HG03342 (cell line): ENCODE measurements around the gene PAAF1.

Source experiments
- ATAC-seq: cut with Tn5 transposase; IDR thresholded peaks from one replicate; pipeline ENCODE4 v1.9.1; 2021; ENCODE audit warnings: mild to moderate bottlenecking, moderate library complexity; ENCODE audit not compliant: unreplicated experiment

PAAF1 gene

DNA sequence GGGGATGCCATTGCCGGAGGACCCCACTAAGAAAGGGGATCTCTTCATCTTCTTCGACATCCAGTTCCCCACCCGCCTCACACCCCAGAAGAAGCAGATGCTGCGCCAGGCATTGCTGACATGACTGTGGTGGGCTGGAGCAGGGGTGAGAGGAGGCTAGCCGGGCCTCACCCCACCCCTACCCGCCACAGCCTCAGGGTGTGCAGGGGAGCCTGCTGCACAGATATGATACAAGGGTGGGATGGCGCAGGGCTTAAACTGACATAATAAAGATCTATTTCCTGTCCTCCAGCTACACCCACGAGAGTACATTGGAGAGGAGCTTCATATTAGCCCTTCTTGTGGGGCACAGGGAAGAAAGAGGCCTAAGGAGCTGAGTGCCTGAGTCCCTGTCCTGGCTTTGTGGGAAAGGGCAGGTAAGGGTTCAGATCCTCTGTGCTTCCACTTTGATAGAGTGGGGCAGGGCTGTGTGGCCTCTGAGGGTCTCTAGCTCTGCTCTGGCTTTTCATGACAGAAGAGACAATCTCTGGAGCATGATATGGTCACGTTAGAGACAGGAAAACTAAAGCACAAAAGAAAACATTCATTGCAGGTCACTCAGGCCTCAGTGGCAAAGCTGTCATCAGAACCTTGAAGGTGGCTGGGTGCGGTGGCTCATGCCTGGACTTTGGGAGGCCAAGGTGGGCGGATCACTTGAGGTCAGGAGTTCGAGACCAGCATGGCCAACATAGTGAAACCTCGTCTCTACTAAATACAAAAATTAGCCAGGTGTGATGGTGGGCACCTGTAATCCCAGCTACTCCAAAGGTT is 93.4 kb downstream of the PAAF1 start:
- ATAC-seq: no peak

DNA sequence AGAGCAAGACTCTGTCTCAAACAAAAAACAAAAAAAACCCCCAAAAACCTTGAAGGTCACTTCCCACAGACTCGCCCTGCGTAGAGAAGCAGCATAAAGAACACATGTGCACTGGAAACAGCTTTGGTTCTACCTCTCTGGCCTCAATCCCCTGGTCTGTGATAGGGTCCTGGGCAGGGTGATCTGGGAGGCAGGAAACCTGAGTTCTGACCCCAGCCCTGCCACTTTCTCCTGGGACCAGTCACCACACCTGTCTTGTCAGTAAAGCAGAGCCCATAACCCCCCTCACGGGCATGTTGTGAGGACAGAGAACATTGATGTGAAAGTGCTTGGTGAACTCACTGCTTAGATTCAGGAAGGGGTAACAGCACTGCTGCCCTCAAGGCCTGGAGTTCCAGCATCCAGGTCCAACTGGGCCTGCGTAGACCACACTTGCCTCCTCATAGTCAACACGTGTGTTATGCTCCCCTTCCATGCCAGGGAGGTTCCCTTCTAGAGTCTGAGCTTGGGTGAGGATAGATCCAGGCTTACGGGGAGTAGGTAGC is 94.4 kb downstream of the PAAF1 start:
- ATAC-seq: no peak

DNA sequence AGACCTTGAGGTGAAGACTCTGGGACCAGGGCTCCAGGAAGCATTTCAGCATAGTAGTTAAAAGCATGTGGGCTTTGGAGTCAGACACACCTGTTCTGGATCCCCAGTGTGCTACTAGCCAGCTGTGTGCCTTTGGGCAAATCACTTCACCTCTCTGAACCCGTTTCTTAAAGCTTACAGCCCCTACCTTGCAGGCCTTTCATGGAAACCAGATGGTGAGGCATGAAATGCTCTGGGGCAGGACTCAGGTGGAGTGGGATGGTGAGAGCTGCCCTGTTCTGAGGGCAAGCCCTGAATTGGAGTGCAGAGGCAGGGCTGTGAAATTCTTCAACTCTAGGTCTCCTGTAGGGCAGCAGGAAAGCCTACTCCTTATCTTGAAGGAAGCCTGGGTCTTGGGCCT is 95.4 kb downstream of the PAAF1 start:
- no peak for ATAC-seq

DNA sequence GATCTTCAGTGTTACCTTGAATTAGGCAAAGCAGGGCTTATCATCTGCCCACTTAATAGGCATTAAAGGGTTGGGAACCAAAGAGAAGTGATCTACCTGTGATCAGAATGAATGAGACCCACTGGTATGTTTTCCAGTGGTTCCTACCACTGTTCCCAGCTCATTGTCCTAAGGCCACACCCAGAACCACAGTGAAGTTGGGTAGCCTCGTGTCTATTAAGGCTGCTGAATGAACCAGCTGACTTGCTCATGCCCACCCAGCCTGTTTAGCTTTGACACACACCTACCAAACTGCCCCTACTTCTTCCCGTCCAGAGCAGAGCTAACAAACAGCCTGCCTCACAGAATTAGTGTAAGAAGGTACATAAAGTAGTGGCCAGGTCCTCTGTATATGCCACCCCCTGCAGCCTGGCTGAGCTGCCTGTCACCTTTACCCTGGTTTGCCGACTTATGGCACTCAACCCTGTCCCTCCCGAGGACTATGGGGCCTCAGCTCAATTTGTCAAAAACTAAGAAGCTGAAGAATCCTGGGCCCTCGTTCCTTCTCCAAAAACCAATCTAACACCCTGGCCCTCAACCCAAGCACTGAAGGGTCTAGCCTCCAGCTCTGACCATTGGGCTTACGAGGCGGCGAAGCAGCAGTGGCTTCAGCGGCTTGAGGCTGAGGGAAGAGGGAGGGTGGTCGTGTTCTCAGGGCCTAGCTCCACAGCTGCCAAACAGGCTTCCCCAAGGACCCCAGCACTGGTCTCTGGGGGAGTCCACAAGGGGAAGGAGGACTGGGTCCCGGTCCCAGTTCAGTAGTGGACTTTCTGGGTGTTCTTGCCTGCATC is 96.0 kb downstream of the PAAF1 start:
- ATAC-seq: no peak

DNA sequence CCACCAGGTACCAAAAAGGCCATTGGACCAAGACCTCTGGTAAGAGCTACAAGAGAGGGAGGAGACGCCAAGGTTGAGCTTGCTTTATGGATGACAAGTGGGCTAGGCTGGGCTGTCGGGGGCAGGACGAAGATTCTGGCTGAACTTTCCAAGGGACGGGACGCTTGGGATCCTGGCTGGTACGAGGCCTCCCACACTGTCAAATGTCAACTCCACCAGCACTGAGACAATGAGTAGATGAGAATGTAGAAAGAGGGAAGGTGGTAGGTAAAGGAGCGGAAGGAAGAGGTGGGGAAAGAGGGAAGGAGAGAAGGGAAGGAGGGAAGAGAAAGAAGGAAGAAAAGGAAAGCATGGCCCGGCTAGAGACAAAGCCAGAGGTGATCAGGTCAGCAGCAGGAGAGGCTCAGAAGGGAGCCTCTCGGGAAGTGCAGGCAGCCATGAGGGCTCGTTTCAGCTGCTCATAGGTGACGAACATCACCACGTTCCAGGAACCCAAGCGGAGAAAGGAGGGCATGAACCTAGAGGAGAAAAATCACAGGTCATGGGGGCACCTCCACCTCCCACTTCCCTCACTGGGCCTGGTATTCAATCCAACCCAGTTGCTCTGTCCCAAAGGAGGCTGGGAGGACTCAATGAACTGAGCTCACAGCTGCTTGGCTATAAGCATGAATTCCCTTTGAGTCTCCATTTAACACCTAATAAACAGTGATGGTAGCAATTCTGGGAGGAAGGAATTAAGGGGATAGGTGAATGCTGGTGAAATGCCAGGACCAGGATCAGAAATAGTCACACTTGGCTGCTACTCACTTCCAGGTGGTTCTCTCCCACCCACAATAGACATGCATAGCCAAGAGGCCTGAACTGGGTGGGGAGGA is 98.0 kb downstream of the PAAF1 start:
- ATAC-seq: no peak

DNA sequence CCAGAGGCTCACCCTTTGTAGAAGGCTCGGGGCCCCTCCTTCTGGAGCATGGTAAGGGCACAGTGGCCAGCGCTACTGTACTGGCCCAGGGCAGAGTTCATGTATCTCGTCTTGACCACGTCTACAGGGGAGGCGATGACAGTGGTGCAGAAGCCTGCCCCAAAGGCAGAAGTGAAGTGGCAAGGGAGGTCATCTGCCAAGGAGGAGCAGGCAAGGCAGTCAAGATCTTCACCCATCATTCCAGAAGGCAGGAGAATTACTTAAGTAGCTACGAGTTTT is 98.6 kb downstream of the PAAF1 start:
- no peak for ATAC-seq

DNA sequence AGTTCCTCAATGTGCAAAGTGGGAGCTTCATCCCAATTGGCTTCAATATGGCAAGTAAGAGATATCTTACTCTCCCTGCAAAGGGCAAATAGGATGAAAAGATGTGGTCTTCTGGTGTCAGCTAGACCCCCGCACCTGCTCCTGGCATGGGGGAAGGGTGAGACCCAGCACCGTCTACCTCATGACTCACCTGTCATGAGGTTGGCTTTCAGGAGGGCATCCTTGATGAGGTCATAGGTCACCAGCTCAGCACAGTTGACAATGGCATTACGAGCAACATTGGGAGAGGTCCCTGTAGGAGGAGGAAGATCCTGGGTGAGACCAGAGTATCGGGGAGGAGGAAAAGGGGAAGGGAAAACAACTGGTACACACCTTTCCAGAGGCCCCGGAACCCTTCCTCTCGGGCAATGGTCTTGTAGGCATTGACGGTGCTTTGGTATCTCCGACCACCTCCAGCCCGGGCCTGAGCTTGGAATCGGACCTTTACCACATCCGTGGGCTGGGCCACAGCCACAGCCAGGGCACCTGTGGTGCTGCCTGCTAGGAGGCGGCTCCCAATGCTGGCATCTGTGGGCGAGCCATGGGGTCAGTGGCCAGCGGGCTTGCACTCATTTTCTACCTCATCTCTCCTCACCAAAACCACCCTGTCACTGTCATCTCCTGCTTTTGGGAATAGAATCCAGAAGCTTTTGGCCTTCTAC is 99.8 kb downstream of the PAAF1 start:
- ATAC-seq: no peak

DNA sequence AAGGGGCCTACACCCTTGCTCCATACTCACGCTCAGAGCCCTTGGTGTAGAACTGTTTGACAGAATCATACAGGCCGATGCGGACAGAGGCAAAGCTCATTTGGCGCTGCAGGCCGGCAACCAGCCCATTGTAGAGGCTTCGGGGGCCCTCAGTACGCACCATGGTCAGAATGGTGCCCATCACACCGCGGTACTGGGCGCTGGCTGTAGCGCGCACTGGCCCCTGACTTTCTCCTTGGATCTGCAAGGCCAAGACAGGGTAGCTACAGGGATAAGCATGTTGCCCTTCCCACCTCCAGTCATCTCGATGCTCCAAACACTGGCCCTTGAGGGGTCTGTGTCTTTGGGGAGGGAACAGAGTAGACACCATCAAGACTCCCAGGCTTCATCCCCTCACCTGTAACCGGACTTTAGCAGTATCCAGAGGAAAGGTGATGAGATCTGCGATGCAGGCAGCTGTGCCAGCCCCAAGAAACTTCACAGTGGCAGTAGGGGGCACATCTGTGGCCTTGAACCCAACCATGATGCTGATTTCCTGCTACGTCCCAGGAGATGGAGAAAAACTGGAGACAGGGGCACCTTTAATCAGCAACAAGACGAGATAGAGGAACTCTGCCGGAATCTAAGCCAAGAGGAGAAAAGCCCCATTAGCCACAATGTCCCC is 101.2 kb downstream of the PAAF1 start:
- ATAC-seq: no peak

DNA sequence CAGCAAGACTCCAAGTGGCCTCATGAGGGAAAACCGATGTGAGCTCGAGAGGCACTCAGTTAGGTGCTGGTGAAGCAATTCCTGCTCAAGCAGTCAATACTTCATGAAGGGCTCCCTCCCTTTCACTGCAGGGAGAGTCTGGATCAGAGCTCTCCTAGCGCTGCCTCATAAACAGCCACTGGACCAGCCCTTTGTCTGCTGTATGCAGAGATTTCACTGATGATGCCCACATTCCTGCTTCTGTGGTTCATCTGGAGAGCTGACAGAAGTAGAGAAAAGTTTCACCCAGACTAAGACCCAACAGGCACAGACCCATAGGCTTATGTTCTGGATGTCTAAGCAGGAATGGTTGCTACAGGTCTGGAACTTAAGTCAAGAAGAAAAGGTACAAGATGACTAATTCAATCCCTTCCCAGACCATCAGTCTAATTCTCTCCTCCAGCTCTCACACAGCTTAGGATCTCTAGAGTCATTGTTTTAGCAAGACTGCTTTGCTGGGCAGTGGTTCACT is 101.8 kb downstream of the PAAF1 start:
- no peak for ATAC-seq

DNA sequence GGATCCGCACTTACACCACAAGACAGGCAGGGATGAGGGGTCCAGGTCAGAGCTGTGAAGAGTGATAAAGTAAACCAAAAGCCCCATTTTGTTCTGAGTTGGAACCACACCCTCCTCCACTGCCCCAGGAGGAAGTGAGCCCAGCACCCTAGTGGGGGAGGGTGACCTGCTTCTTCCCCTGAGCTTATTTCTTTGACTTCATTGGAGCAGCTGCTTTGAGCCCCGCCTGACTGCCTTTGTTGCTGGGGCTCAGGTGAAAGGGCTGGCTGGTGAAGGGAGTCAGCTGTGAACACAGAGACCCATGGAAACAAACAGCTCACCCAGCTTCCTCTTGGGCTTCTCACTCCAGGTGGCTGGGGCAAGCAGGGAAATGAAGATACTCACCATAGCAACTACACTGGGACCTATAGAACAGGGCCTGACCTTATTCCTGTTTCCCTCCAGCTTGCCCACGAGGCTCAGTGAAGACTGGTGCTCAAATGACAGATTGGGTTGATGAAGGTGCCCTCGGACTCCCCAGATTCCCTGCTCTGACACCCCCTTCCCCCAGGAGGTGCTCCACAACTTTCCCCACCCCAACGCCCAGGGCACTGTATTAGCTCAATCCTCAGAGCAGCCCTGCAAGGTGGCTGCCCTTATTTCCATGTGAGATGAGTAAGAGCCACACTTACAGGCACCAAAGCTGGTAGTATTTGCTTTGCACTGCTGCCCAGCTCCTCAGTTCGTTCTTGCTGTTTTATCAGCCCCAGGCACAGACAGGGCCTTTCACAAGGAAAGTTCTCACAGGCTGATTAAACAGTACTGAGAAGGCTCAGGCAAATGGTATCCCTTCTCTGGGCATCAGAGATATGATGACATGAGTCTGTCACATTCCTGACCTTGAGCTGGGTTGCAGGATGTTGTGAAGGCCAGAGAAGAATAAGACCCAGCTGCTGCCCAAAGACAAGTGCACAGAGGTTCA is 103.5 kb downstream of the PAAF1 start:
- peak; percentile 43 for ATAC-seq
